ENCODE results near the gene RDM1.

The RDM1 gene

DNA sequence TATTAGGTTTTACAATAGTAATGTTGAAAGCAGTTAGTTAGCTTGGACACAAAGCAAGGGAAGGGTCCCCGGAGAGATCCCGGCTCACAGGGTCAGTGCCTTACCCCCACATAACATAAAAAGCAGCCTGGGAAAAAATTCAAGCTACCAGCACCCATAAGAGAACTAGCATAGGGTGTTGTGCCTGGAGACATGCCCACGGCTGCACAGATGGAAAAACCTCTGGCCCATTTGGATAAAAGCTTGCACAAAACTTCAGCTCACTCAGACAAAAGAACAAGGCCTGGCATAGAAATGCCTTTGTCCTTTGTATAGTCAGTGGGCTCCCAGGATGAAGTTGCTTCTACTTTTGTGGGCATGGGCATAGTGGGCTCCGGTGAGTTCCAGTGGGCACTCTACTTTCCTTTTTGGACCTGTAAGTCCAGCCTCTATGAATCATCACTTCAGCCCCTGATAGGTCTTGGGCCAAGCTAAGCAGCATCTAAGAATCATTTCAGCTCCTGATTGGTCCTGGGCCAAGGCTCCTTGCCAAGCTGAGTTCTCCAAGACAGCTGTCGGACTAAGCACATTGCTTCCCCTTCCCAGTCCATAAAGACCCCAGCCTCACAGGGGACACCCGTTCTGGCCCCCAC, 1.3 kb upstream of the RDM1 start:
- DNase-seq = no peak

DNA sequence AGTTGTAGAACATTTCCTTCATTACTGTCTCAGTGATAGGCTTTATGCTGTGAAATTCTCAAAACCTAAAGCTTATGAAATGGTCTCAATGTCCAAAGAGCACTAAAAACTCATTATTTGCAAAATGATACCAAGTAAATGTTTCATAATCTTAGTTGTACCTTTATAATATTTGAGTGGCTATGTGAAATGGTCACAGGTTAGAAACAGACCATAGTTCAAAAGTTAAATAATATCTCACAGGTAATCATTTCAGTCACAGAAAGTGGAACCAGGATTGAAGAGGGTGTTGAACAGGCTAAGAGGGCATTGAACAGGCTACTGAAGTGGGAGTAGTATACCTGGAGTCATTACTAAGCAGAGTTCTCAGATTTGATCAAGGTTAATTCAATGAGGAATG, 2.9 kb downstream of the RDM1 start:
- DNase-seq = no peak

DNA sequence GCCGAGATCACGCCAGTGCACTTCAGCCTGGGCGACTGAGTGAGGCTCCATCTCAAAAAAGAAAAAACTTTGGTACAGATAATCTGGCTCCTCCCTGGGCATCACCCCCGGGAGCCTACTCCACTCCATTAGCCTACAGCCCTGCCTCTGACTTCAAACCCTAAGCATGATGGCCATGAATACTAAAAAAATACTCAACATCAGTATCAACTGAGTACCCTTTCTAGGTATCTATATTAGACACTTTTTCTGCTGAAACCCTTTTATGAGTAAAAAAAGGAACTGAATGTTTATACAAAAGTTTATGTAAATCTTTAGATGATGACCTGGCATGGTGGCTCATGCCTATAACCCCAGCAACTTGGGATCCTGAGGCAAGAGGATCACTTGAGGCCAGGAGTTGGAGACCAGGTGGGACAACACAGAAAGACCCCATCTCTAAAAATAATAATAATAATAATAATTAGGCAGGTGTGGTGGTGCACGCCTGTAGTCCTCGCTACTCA, 6.9 kb downstream of the RDM1 start:
- DNase-seq = no peak

DNA sequence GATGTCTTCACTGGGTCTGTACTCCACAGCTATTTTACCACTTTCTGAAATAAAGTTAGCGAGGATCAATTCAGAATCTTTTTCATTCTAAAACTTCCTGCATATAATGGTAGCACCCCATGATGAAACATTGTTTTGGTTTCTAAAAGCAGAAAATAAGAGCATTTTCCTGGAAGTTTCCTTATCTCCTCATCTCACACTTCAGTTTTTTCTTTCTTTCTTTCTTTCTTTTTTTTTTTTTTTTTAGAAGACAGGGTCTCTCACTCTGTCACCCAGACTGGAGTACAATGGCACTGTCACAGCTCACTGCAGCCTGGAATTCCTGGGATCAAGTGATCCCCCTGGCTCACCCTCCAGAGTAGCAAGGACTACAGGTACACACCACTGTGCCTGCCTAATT, 10.3 kb downstream of the RDM1 start:
- no peak for DNase-seq

DNA sequence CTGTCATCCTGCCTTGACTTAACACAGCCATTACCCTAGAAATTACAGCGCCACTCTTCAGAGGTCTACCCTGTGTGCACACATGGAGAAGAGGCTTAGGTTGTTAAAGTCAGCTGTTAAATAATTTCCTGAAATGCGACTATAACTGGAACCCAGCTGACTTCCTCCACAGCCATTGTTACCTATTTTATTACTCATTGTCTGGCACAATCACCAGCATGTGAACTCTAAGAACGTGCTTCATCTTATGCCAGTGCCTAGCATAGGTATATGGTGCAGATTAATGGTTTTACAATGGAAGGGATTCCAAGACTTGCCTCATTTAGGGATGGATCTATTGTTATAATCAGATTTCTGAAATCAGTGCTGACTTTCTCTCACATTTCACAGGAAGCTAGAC, 11.9 kb downstream of the RDM1 start:
- no peak for DNase-seq

DNA sequence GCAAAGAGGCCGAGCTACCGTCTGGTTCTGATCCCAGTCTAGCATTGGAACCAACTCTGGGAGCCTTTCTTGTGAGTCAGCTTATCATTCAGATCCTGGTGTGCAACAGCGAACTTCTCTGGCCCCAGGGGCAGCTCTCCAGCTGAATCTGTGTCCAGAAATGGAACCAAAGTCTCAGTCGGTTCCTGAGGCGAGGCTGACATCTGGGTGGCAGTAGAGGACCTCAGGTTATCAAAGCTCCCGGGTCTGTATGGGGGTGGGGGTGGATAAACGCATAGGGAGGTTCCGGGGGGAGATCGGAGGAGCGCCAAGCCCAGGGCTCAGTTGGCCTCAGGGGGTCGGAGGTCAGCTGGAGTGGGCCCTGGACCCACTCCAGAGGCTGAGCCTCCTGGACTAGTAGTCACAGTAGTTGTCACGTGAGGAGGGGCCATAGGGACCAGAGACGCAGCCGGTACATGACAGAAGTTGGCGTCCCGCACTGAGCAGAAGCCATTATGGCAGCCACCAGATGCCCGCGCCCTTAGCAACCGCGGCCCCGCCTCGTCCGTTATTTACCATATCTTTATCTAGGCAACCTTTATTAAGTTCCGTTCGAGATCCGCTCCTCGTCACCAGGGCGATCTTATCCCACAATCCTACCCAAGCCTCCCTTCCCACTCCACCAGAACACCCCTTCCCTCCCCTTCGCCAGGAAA, 12.9 kb downstream of the RDM1 start:
- no peak for DNase-seq

DNA sequence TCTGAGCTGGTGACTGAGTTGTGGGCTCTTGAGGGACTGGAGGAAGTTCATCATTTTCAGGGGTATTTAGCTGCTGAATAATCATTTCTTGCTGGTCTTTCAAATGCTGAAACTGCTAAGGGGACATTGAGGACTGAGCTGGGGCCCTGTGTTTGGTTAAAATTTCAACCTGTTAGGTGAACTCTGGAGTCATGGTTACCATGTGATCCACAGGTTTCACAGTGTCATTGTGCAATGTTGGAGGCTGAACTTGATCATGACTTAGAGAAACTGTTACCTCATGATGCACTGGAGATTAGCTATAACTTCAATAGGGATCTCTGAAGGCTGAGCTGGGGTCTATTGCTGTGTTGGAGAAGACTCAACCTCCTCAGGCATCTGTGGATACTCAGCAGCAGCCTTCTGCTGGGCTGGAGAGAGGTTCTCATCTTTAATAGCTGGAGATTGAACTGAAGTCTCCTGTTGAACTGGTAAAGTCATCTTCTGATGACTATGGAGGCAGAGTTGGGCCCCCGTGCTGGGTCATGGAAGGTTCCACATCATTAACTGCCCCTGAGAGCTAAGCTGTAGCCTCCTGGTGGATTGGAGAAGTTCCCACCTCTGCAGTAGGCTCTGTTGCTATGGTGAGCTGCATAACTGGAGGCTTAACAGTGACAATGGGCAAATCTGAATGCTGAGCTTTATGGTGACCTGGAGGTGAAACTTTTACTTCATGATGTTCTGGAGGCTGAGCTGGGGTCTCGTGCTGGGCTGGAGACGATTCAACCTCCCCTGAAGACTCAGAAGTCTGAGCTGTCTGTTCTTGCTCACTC, 15.2 kb downstream of the RDM1 start:
- DNase-seq = no peak

DNA sequence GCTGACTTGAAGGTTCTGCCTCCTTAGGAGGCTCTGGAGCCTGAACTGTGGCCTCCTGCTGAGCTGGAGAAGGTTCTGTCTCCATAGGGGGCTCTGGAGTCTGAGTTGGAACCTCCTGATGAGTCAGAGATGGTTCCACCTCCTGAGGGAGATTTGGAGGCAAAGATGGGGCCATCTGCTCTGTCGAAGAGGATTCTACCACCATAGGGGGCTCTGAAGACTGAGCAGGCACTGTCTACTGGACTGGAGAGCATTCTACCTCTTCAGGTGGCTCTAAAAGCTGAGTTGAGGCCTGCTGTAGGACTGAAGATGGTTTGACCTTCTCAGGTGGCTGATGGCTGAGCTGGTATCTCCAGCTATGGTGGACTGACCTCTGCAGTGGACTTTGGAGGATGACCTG, 16.2 kb downstream of the RDM1 start:
- no peak for DNase-seq

DNA sequence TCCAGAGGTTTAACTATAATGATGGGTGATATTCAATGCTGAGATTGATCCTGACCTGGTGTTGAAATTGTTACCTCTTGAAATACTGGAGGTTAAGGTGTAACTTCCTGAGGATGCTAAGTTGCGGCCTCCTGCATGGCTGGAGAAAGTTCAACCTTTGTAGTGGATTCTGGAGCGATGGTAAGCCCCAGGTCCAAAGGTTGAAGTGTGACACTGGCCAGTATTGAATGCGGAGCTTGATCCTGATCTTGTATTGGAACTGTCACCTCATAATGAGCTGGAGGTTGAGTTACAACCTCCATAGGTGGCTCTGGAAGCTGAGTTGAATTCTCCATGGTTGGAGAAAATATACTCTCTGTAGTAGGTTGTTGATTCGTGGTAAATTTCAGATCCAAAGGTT, 17.0 kb downstream of the RDM1 start:
- no peak for DNase-seq

DNA sequence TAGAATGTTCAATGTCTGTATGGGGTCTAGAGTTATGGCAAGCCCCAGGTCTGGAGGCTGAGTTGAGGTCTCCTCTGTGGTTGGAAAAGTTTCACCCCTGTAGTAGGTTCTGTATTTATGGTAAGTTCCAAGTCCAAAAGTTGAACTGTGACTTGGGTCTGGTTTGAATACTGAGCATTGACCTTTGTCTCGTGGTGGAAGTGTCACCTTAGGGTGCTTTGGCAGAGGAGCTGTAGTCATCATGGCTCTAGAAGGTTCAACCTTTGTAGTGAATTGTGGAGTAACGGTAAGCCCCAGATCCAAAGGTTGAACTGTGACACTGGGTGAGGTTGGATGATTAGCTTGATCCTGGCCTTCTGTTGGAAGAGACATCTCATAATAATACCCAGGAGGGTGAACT, 17.6 kb downstream of the RDM1 start:
- no peak for DNase-seq

DNA sequence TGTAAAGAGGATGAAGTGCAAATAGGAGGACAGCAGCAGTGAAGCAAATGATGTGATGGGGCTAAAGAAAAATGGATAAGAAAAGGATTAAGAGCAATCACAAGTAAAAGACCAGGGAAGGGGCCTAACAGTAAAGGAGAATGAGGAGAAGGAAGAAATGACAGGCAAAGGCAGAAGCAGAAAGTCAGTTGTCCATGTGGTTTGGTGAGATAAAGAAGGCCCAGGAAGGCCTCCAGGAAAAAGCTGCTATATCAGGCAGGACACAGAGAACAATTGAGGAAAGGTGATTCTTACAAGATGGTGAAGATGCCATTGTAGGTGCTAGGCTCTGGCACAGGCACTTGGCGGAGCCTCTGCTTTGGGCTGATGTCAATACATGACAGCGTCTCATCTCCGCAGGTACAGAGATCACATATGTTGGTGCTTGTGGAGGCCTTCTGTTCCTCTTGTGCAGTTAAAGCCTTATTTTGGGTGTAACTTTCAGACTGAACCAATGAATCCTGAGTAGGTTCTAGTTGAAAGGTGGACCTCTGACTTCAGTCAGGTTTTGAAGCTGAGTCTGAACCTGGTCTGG, 18.1 kb downstream of the RDM1 start:
- no peak for DNase-seq

DNA sequence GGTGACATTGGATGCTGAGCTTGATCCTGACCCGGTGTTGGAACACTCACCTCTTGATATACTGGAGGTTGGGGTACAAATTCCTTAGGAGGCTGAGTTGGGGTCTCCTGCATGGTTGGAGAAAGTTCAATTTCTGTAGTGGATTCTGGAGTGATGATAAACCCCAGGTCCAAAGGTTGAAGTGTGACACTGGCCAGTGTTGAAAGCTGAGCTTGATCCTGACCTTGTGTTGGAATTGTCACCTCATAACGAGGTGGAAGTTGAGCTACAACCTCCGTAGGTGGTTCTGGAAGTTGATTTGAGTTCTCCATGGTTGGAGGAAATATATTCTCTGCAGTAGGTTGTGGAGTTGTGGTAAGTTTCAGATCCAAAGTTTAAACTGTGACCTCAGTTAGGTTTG, 21.2 kb downstream of the RDM1 start:
- no peak for DNase-seq

DNA sequence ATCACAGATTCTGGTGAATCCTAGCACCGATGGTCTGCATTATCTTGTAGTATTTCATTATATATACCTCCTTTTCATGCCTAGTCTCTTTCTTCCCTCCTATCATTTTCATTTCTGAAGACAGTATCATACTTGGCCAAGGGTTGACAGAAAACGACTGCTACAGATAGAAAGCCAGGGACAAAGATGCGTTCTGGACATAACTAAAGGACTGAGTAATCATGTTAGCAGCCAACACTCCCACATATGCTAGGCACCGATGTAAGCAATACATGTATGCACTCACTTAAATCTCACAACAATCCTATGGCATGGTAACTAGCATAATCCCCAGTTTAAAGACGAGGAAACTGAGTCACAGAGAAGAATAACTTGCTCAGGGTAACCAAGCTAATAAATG, 22.9 kb downstream of the RDM1 start:
- no peak for DNase-seq

DNA sequence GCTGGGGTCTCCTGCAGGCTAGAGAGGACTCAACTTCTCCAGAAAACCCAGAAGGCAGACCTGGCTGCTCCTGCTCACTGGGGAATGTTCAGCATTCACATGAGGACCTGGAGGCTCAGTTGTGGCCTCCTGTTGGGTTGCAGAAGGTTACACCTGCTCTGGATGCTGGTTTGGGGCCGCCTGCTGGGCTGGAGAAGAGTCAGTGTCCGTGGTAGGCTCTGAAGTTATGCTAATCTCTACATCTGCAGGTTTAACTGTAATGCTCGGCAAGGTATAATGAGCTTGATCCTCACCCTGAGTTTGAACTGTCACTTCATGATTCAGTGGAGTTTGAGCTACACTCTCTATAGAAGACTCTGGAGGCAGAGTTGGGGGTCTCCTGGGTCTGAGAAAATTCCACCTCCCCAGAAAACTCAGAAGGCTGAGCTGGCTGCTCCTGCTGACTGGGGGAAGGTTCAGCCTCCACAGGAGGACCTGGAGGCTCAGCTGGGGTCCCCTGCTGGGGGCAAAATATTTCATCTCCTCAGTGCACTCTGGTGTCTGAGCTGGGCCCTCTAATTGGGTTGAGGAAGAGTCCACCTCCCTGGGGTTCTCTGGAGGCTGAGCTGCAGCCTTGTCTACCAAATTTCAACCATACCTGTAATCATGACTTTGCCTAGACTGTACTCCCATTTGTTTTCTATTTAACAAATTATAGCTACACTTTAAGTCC, 23.5 kb downstream of the RDM1 start:
- no peak for DNase-seq

DNA sequence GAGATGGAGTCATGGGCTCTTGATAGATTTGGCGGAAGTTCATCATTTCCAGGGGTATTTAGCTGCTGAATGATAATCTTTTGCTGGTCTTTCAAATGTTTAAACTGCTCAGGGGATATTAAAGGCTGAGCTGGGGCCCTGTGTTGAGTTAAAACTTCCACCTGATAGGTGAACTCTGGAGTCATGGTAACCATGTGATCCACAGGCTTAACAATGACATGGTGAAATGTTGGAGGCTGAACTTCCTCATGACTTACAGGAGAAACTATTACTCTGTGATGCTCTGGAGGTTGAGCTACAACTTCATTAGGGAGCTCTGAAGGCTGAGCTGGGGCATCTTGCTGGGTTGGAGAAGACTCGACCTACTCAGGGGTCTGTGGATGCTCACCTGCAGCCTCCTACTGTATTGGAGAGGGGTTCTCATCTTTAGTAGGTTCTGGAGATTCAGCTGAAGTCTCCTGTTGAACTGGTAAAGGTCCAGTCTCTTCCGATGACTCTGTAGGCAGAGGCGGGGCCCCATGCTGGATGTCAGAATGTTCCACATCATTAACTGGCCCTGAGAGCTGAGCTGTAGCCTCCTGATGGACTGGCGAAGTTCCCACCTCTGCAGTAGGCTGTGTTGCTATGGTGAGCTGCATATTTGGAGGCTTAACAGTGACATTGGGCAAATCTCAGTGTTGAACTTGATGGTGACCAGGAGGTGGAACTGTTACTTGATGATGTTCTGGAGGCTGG, 24.2 kb downstream of the RDM1 start:
- DNase-seq = no peak

DNA sequence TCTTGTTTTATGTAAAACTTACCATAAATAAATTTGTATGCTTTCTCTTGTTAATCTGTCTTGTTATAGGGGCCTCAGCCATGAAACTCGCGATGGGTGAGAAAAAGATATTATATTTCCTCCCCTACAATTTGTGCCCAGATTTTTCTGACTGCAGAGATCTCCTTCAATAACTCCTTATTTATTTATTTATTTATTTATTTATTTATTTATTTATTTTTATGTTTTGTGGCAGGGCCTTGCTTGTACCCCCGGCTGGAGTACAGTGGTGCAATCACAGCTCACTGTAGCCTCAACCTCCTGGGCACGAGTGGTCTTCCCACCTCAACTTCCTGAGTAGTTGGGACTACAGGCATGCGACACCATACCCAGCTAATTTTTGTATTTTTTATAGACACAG, 27.1 kb downstream of the RDM1 start:
- no peak for DNase-seq

DNA sequence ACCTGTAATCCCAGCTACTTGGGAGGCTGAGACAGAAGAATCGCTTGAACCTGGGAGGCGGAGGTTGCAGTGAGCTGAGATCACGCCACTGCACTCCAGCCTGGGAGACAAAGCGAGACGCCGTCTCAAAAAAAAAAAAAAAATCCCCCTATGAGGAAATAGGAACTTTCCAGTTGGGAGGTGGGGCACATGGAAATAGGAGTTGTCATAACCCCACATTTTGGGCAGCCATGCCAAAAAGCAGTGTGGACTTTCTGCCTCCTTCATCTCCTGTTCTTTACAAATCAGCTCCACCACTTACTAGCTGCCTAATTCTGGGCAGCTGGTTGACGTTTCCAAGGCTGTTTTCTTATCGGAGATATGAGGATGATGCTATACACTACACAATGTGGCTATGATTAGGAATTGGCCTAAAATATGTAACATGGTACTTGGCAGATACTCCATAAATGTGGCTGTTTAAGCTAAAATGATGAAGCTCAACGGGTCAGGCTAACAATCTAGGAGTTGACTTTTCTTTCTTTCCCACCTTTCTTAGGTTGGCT, 28.9 kb downstream of the RDM1 start:
- DNase-seq = no peak

DNA sequence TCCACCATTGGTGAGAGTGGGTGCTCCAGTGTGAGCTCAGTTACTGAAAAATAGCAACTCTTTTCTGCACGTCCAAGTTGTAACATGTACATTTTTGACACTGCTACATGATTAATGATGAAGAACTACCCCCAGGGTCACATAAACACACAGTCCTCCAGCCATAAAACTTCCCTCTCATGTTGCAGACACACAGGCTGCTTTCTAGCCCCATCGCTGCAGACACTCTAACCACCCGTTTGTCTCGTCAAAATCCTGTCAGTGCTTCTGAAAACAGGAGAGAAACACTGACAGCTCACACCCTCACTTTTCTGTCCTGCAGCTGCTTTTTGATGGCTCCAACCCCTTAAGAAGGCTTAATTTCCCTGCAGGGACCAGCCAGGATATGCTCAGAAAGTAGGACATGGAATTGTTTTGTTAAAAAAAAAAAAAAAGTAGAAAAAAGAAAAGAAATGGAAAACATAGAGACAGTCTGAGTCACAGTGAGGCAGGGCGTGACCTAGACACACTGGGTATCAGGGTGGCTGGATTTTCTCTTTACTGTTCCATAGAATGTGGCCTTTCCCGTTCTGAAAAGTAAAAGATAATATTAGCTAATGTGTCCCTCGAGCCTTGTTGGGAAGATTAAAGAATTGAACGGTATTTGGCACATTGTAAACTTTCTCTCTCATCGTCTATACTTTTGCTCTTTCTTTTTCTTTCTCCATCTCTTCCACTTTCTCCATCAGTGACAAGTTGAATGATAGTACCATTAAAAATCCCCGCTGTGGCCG, 29.7 kb downstream of the RDM1 start:
- DNase-seq = no peak

DNA sequence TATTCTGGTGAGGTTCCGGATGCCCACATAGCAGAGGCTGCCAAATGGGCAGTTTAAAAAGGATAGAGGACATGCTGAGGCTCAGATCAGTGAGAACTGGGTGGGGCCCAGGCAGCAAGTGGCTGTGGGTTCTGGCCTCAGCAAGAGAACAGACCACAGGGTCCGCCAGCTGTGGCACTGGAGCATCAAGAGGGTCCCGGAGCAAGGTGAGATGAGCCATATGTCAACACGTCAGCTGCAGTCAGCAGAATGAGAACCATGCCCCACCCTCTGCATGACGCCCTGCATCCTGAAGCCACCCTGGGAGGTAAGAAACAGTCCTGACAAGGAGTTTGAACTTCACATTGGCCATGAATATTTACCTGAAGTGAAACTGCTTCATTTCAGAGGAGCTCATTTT, 30.3 kb downstream of the RDM1 start:
- DNase-seq = no peak

DNA sequence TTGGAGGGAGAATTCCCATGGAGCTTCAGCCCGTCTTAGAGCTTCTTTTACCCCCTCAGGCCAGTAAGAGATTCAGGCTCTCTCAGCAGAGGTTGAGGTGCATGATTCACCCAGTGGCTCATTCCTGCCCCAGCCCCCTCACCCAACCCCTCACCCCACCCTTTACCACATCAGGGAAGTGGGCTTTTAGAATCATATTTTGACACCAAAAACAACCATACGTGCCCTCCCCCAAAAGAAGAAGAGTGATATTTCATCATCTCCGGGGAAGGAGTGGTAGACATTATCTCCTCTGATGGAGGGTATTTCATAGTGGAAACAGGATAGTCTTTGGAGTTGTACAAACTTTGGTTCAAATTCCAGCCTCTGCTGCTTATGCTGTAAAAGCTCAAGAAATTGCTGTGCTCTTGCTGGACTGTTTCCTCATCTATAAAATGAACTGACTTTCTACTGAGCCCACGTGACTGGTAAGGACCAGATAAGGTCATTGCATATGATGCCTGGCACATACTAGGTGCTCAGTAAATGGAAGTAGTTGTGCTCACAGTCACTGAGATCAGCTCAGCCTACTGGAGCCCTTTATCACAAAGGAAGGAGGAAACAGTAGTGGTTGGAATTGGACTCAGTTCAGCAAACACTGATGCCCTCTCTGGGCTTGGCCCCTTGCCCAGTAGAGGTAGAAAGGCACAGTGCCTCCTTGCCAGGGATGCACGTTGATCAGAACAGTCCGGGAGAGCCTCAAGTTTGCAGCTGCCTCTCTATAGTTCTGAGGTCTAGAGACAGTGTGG, 32.1 kb downstream of the RDM1 start:
- DNase-seq = no peak

Measured in hippocampal formation (tissue), 2 donors.